Hepatocyte (in vitro differentiated cells): ENCODE data around the gene NDUFA9.

Experiments
- CTCF ChIP-seq: fragments of 200-600 bp; sonication (generic); IDR thresholded peaks from 2 replicates; pipeline ENCODE4 v1.5.1; 2016; ENCODE audit warnings: antibody characterized with exemption, mild to moderate bottlenecking; ENCODE audit not compliant: poor library complexity
- EZH2 ChIP-seq: fragments of 200-600 bp; sonication (generic); IDR thresholded peaks from 2 replicates; pipeline ENCODE4 v1.6.1; 2016; ENCODE audit warnings: antibody characterized with exemption, mild to moderate bottlenecking, borderline replicate concordance

DNA sequence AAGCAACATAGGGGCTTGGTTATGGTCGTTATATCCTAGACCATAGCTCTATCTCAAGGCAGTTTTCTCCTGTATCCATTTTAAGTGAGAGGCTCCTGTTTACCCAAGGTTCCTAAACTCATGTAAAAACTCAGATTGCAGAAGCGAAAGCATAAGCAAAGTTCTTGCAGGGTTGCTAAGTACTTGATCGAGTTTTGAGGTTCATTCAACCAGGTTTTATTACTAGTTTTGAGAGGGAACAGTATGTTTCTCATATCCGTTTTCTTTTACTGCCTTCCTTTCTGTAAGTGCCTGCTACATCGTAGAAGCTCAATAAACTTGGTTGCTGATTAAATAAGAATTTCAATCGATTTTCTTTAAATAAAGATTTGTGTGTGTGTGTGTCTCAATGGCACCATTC is 5.2 kb upstream of the NDUFA9 start:
- TF ChIP-seq CTCF (no peak), EZH2 (no peak)
